GM12892 (cell line): ENCODE data around the gene R3HDM4.

Experiments used
- DNase-seq: peaks from one replicate; pipeline ENCODE4 v3.0.0; 2011; ENCODE audit not compliant: insufficient read length
- FAIRE-seq: peaks from 2 replicates; lab custom pipeline; 2011; peaks lifted over from hg19 to GRCh38; lab: Jason Lieb, UNC
- POLR2A ChIP-seq: IDR thresholded peaks from 2 replicates; pipeline ENCODE4 v1.6.1; 2011; ENCODE audit warnings: low read depth, low read length, control low read depth
- POLR2AphosphoS5 ChIP-seq: IDR thresholded peaks from 2 replicates; pipeline ENCODE4 v1.6.1; 2011; ENCODE audit warnings: low read depth, low read length, control low read depth
- TAF1 ChIP-seq: IDR thresholded peaks from 2 replicates; pipeline ENCODE4 v1.6.1; 2011; ENCODE audit warnings: low read depth, mild to moderate bottlenecking, control low read depth, low read length, borderline replicate concordance

The R3HDM4 gene

GRCh38 chr19:870963-871401 lies 42.0 kb downstream of the R3HDM4 start:
- DNase-seq (no peak), FAIRE-seq (no peak)
- TF ChIP-seq POLR2A: no peak
- no peak for TF ChIP-seq POLR2AphosphoS5
- TF ChIP-seq TAF1: no peak

DNA sequence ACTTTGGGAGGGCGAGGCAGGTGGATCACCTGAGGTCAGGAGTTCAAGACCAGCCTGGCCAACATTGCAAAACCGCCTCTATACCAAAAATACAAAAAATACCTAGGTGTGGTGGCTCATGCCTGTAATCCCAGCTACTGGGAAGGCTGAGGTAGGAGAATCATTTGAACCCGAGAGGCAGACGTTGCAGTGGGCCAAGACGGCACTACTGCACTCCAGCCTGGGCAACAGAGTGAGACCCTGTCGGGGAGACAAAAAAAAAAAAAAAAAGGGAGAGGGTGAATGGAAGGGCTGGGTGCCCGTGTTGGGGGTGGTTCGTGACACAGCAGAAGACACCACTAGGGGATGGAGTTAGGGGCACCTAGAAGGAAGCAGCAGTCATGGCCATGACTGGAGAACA lies 42.7 kb downstream of the R3HDM4 start:
- TF ChIP-seq TAF1 (no peak), POLR2A (no peak), POLR2AphosphoS5 (no peak)
- DNase-seq (no peak), FAIRE-seq (no peak)

DNA sequence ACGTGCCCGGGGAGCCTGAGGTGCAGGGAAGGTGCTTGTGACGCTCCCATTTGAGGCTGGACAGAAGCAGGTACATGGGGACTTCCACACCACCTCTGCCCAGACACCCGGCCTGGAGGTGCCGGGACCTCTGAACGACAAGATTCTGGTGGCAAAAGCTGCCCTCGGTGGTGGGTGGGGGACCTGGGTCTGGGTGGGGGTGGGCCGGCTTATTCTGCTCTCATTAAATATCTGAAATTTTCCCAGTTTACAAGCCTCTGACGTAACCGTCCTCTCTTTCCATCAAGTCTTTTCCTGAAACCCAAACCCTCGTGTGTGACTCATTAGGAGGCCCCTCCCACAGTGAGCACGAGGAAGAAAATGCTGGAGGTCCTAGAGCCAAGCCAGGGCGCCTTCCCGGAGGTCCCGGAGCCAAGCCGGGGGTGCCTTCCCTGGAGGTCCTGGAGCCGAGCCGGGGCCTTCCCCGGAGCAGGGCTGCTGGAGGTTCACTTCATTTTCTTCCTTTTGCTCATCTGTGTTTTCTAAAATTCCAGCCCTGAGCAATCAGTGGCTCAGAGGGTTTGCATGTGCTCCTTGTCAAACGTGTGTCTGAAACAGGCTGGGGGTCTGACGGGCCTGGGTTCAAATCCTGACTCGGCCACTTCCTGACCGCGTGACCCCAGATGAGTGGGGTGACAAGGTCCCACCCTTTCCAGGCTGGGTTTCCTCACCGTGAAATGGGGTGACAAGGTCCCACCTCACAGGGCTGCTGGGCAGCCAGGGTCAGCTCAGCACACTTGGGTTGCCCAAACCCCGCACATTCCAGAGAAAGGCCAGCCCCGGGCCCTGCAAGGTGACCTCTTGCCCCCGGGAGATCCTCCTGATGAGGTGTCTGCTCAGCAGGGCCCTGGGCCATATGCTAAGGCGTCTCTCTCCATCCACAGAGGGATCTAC lies 43.5 kb downstream of the R3HDM4 start:
- DNase-seq: no peak
- no peak for FAIRE-seq
- no peak for TF ChIP-seq POLR2A
- TF ChIP-seq TAF1: no peak
- TF ChIP-seq POLR2AphosphoS5: no peak

- no peak for DNase-seq
- TF ChIP-seq POLR2A (no peak), TAF1 (no peak), POLR2AphosphoS5 (no peak)
- FAIRE-seq: no peak
Observed at GRCh38 chr19:868458-869244, 44.4 kb downstream of the R3HDM4 start.

- DNase-seq (no peak), FAIRE-seq (no peak)
- no peak for TF ChIP-seq POLR2A
- no peak for TF ChIP-seq TAF1
- no peak for TF ChIP-seq POLR2AphosphoS5
Observed at GRCh38 chr19:867855-868457, 45.1 kb downstream of the R3HDM4 start.

- no peak for FAIRE-seq
- no peak for DNase-seq
- TF ChIP-seq POLR2A (no peak), TAF1 (no peak), POLR2AphosphoS5 (no peak)
Observed at GRCh38 chr19:867301-867793, 45.7 kb downstream of the R3HDM4 start.

GRCh38 chr19:866769-867300 lies 46.2 kb downstream of the R3HDM4 start:
- no peak for FAIRE-seq
- no peak for DNase-seq
- TF ChIP-seq TAF1 (no peak), POLR2AphosphoS5 (no peak), POLR2A (no peak)

- TF ChIP-seq POLR2A: no peak
- FAIRE-seq: no peak
- no peak for DNase-seq
Observed at GRCh38 chr19:863315-863620, 49.8 kb downstream of the R3HDM4 start.

DNA sequence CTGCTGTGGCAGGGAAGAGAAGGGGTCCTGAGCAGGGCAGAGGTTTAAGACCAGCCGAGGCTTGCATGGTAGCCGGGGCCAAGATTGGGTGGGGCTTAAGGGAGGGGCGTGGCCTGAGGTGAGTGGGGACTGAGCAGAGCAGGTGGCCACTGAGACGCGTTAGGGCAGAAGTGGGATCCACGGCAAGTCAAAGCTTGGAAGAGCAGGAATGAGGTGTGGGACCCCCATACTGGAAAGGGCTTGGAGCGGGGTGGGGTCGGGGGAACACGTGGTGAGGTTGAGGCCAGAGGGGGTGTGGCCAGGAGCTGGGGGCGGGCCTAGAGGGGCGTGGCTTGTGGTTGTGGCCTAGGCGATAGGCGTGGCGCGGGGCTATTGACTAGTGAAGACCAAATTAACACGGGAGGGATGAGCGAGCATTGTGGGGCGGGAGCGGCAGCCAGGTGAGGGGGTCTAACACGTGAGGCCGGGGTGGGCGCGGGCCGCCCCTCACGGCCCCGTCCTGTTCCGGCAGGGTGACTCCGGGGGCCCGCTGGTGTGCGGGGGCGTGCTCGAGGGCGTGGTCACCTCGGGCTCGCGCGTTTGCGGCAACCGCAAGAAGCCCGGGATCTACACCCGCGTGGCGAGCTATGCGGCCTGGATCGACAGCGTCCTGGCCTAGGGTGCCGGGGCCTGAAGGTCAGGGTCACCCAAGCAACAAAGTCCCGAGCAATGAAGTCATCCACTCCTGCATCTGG lies 50.3 kb downstream of the R3HDM4 start:
- TF ChIP-seq TAF1 (no peak), POLR2A (no peak), POLR2AphosphoS5 (no peak)
- DNase-seq (peak; percentile 78), FAIRE-seq (peak; percentile 84)

GRCh38 chr19:861756-862580 lies 51.1 kb downstream of the R3HDM4 start:
- DNase-seq (peak; percentile 82), FAIRE-seq (peak; percentile 60)
- no peak for TF ChIP-seq POLR2A
- no peak for TF ChIP-seq TAF1
- no peak for TF ChIP-seq POLR2AphosphoS5
